Spleen (tissue), 7 donors: Measurements from ENCODE around the gene ADPGK.

ENCODE experiments used
- POLR2AphosphoS5 ChIP-seq, 3 donors: sonication (generic); formaldehyde crosslinking; IDR thresholded peaks; one replicate each; pipeline ENCODE4 v1.5.1; 2017; ENCODE audit warnings: antibody characterized with exemption in 3 of 3
- TF ChIP-seq, protein P1 (sequence below), 11 experiments: fragments of 200-600 bp in 7 of 11; fragments of 450-650 bp in 4 of 11; sonication (generic) in 4 of 11; IDR thresholded peaks in 8 of 11; conservative IDR thresholded peaks in 3 of 11; 1 replicate in 7 of 11; 2 replicates in 4 of 11; pipeline versions ENCODE4 v1.4.0 to v1.8.0; 2016 to 2021; ENCODE audit warnings: antibody characterized with exemption in 11 of 11, inconsistent platforms in 4 of 11, mild to moderate bottlenecking in 1 of 11
- donor health status: DM: no; HTN: no; CAD: no; lungs with moderate emphysema.
- donor health status: DM: no; HTN: no; CAD: no.
- donor health status: DM: no; HTN: no; CAD: no.

DNA sequence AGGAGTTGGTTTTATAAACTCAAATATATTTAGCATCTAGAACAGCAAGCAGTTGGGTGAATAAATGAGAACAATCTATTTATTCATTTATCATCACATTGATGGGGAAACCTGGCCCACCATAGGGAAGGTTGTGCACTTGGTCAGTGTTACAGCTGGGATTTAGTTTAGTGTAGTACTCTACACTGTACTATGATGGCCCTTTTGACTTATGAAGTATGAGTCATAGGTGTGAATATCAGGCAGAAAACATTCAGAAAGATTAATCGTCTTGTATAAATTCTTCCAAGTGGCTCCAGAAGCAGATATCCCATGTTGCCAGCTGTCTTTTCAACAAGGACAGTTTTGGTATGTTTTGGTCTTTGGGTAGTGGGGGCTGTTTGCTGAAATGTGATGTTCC, 59.5 kb downstream of the ADPGK start:
- TF ChIP-seq, protein P1, sequence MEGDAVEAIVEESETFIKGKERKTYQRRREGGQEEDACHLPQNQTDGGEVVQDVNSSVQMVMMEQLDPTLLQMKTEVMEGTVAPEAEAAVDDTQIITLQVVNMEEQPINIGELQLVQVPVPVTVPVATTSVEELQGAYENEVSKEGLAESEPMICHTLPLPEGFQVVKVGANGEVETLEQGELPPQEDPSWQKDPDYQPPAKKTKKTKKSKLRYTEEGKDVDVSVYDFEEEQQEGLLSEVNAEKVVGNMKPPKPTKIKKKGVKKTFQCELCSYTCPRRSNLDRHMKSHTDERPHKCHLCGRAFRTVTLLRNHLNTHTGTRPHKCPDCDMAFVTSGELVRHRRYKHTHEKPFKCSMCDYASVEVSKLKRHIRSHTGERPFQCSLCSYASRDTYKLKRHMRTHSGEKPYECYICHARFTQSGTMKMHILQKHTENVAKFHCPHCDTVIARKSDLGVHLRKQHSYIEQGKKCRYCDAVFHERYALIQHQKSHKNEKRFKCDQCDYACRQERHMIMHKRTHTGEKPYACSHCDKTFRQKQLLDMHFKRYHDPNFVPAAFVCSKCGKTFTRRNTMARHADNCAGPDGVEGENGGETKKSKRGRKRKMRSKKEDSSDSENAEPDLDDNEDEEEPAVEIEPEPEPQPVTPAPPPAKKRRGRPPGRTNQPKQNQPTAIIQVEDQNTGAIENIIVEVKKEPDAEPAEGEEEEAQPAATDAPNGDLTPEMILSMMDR (IDR thresholded peaks at IDR 0.05 in 8 of 11, conservative IDR thresholded peaks at IDR 0.05 in 3 of 11), result no peak
- TF ChIP-seq POLR2AphosphoS5 (IDR thresholded peaks at IDR 0.05), result no peak
